Liver (tissue), 3 donors: Measurements from ENCODE around the gene ZDHHC18.

Experiments
- EGR1 ChIP-seq, 2 donors: IDR thresholded peaks; 2 replicates each; pipeline ENCODE4 v1.6.1; 2016 to 2018; ENCODE audit warnings: antibody characterized with exemption in 2 of 2, low read depth in 2 of 2
- GABPA ChIP-seq, 2 donors: IDR thresholded peaks in 1 of 2; conservative IDR thresholded peaks in 1 of 2; 2 replicates each; pipeline ENCODE4 v1.6.1; 2016; ENCODE audit warnings: antibody characterized with exemption in 2 of 2, mild to moderate bottlenecking in 1 of 2, moderate library complexity in 1 of 2
- JUND ChIP-seq, 2 donors: IDR thresholded peaks; 2 replicates each; pipeline ENCODE4 v1.6.1; 2016; ENCODE audit warnings: antibody characterized with exemption in 2 of 2
- NR2F2 ChIP-seq: IDR thresholded peaks from 2 replicates; pipeline ENCODE4 v1.6.1; 2016; ENCODE audit warnings: antibody characterized with exemption
- RAD21 ChIP-seq, 2 donors: IDR thresholded peaks; 2 replicates each; pipeline ENCODE4 v1.6.1; 2016; ENCODE audit warnings: antibody characterized with exemption in 2 of 2, mild to moderate bottlenecking in 2 of 2
- SP1 ChIP-seq: IDR thresholded peaks from 2 replicates; pipeline ENCODE4 v1.6.1; 2018; ENCODE audit warnings: antibody characterized with exemption, mild to moderate bottlenecking
- YY1 ChIP-seq: IDR thresholded peaks from 2 replicates; pipeline ENCODE4 v1.6.1; 2016; ENCODE audit warnings: antibody characterized with exemption, mild to moderate bottlenecking
- TF ChIP-seq, protein P1 (sequence below): fragments of 150-350 bp; IDR thresholded peaks from 2 replicates; pipeline ENCODE4 v1.5.1; 2017; ENCODE audit warnings: improper control_type of control experiment, low read depth, low read length; ENCODE audit not compliant: missing input control
- TF ChIP-seq, protein P2 (sequence below): IDR thresholded peaks from 2 replicates; pipeline ENCODE4 v1.6.1; 2016; ENCODE audit warnings: antibody characterized with exemption
- TF ChIP-seq, protein P3 (sequence below): IDR thresholded peaks from 2 replicates; pipeline ENCODE4 v1.6.1; 2016; ENCODE audit warnings: antibody characterized with exemption
- TF ChIP-seq, protein P4 (sequence below): IDR thresholded peaks from 2 replicates; pipeline ENCODE4 v1.6.1; 2016; ENCODE audit warnings: antibody characterized with exemption
- donor health status: healthy.
- donor health status: healthy.

DNA sequence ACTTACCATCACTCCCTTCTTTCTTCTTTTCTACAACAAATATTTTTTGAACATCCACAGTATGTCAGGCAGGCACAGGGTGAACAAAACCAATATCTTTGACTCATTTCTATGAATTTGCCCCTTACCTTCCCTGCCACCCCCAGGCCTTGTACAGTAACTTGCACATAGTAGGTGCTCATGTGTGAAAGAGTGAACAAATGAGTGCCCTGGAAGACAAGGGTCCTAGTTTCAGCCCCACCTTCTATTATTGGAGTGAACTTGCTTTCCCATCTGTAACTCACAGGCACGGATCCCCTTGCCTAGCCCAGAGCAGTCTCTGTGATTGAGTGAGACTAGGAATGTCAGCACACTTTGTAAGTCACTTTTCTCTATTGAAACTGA is 12.8 kb downstream of the ZDHHC18 start:
- no peak for TF ChIP-seq SP1
- no peak for TF ChIP-seq YY1
- TF ChIP-seq, protein P1, sequence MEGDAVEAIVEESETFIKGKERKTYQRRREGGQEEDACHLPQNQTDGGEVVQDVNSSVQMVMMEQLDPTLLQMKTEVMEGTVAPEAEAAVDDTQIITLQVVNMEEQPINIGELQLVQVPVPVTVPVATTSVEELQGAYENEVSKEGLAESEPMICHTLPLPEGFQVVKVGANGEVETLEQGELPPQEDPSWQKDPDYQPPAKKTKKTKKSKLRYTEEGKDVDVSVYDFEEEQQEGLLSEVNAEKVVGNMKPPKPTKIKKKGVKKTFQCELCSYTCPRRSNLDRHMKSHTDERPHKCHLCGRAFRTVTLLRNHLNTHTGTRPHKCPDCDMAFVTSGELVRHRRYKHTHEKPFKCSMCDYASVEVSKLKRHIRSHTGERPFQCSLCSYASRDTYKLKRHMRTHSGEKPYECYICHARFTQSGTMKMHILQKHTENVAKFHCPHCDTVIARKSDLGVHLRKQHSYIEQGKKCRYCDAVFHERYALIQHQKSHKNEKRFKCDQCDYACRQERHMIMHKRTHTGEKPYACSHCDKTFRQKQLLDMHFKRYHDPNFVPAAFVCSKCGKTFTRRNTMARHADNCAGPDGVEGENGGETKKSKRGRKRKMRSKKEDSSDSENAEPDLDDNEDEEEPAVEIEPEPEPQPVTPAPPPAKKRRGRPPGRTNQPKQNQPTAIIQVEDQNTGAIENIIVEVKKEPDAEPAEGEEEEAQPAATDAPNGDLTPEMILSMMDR, result no peak
- TF ChIP-seq GABPA (IDR thresholded peaks at IDR 0.05 in 1 of 2, conservative IDR thresholded peaks at IDR 0.05 in 1 of 2), result no peak
- TF ChIP-seq, protein P2, sequence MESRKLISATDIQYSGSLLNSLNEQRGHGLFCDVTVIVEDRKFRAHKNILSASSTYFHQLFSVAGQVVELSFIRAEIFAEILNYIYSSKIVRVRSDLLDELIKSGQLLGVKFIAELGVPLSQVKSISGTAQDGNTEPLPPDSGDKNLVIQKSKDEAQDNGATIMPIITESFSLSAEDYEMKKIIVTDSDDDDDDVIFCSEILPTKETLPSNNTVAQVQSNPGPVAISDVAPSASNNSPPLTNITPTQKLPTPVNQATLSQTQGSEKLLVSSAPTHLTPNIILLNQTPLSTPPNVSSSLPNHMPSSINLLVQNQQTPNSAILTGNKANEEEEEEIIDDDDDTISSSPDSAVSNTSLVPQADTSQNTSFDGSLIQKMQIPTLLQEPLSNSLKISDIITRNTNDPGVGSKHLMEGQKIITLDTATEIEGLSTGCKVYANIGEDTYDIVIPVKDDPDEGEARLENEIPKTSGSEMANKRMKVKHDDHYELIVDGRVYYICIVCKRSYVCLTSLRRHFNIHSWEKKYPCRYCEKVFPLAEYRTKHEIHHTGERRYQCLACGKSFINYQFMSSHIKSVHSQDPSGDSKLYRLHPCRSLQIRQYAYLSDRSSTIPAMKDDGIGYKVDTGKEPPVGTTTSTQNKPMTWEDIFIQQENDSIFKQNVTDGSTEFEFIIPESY, result no peak
- TF ChIP-seq, protein P3, sequence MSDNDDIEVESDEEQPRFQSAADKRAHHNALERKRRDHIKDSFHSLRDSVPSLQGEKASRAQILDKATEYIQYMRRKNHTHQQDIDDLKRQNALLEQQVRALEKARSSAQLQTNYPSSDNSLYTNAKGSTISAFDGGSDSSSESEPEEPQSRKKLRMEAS, result no peak
- TF ChIP-seq, protein P4, sequence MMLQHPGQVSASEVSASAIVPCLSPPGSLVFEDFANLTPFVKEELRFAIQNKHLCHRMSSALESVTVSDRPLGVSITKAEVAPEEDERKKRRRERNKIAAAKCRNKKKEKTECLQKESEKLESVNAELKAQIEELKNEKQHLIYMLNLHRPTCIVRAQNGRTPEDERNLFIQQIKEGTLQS, result no peak
- TF ChIP-seq RAD21 (IDR thresholded peaks at IDR 0.05), result no peak
- no peak for TF ChIP-seq EGR1 (IDR thresholded peaks at IDR 0.05; ENCODE audit: low read depth in 2 of 2)
- TF ChIP-seq NR2F2, result no peak
- TF ChIP-seq JUND (IDR thresholded peaks at IDR 0.05), result no peak
